Osteoblast (primary cell): ENCODE measurements around the gene TBC1D4. TPM values are rescaled to one million over a fixed set of nuclear protein-coding genes. Genes with fewer than 3 reads are reported as not detected.
A peak's percentile ranks its signal among the peaks of the same experiment; 100 is the strongest.

Source experiments
- DNase-seq: peaks from one replicate; pipeline ENCODE4 v3.0.0; 2011; ENCODE audit warnings: low spot score, mixed read lengths; ENCODE audit not compliant: insufficient read length; ENCODE audit errors: missing footprints
- H2AFZ ChIP-seq: 2 replicates; pipeline ENCODE4 v1.6.0; 2011; ENCODE audit warnings: mild to moderate bottlenecking, low read length
- H3K27ac ChIP-seq: 2 replicates; pipeline ENCODE4 v1.5.1; 2011; ENCODE audit warnings: mild to moderate bottlenecking, low read depth, low read length, moderate library complexity
- H3K27me3 ChIP-seq: 2 replicates; pipeline ENCODE4 v1.6.0; 2012; ENCODE audit warnings: mild to moderate bottlenecking, control low read depth, inconsistent platforms, low read length, moderate library complexity; ENCODE audit not compliant: insufficient read depth
- H3K36me3 ChIP-seq: 2 replicates; pipeline ENCODE4 v1.5.1; 2011; ENCODE audit warnings: mild to moderate bottlenecking, low read length, control low read depth, moderate library complexity; ENCODE audit not compliant: insufficient read depth
- H3K4me1 ChIP-seq: 2 replicates; pipeline ENCODE4 v1.5.1; 2011; ENCODE audit warnings: mild to moderate bottlenecking, low read length, control low read depth, moderate library complexity; ENCODE audit not compliant: insufficient read depth
- H3K4me2 ChIP-seq: 2 replicates; pipeline ENCODE4 v1.6.0; 2011; ENCODE audit warnings: mild to moderate bottlenecking, low read length; ENCODE audit not compliant: insufficient read depth
- H3K4me3 ChIP-seq: fragments of 200-600 bp; sonication (generic); 3 replicates; pipeline ENCODE4 v1.5.1; 2012; ENCODE audit warnings: mild to moderate bottlenecking, low read length, inconsistent platforms; ENCODE audit not compliant: insufficient read depth
- H3K79me2 ChIP-seq: 2 replicates; pipeline ENCODE4 v1.6.0; 2012; ENCODE audit warnings: mild to moderate bottlenecking, low read length, control low read depth, inconsistent platforms; ENCODE audit not compliant: insufficient read depth
- H3K9me3 ChIP-seq: 2 replicates; pipeline ENCODE4 v1.5.1; 2011; ENCODE audit warnings: low read depth, low read length, control low read depth
- H4K20me1 ChIP-seq: 2 replicates; pipeline ENCODE4 v1.6.0; 2012; ENCODE audit warnings: mild to moderate bottlenecking, low read length, control low read depth; ENCODE audit not compliant: insufficient read depth
- total RNA-seq: library from RNA; depleted of rRNA; stranded (reverse); fragments of >200 nt; gene quantifications from 2 replicates; pipeline ENCODE4 v1.2.3, GENCODE V29; 2012
- TF ChIP-seq, protein P1 (sequence below): IDR thresholded peaks from 2 replicates; pipeline ENCODE4 v1.5.1; 2011; ENCODE audit warnings: mild to moderate bottlenecking, low read depth, low read length, moderate library complexity; ENCODE audit errors: extremely low read depth

TBC1D4 gene
- total RNA-seq, 1 donor, result 19.5 TPM

- no peak for DNase-seq
- peak overlapping the region; percentile 69 for H3K4me2 ChIP-seq
- H3K36me3 ChIP-seq, result no peaks in the 10 kb centered on the region
- peaks cover 4% of the 10 kb centered on the region for H4K20me1 ChIP-seq
- H3K79me2 ChIP-seq, result peaks cover 53% of the 10 kb centered on the region
- TF ChIP-seq, protein P1, sequence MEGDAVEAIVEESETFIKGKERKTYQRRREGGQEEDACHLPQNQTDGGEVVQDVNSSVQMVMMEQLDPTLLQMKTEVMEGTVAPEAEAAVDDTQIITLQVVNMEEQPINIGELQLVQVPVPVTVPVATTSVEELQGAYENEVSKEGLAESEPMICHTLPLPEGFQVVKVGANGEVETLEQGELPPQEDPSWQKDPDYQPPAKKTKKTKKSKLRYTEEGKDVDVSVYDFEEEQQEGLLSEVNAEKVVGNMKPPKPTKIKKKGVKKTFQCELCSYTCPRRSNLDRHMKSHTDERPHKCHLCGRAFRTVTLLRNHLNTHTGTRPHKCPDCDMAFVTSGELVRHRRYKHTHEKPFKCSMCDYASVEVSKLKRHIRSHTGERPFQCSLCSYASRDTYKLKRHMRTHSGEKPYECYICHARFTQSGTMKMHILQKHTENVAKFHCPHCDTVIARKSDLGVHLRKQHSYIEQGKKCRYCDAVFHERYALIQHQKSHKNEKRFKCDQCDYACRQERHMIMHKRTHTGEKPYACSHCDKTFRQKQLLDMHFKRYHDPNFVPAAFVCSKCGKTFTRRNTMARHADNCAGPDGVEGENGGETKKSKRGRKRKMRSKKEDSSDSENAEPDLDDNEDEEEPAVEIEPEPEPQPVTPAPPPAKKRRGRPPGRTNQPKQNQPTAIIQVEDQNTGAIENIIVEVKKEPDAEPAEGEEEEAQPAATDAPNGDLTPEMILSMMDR, result no peak
- peaks cover 12% of the 10 kb centered on the region for H3K4me1 ChIP-seq
- H3K27me3 ChIP-seq, result no peaks in the 10 kb centered on the region
- H2AFZ ChIP-seq, result no peak overlapping the region
- no peaks in the 10 kb centered on the region for H3K9me3 ChIP-seq
- no peak overlapping the region for H3K27ac ChIP-seq
- no peak overlapping the region for H3K4me3 ChIP-seq
Measured at GRCh38 chr13:75467040-75467728, 14.8 kb downstream of the TBC1D4 start.

GRCh38 chr13:75465236-75465635 lies 16.7 kb downstream of the TBC1D4 start:
- Histone ChIP-seq H3K4me2 (no peak overlapping the region), H3K79me2 (peaks cover 48% of the 10 kb centered on the region), H3K9me3 (no peaks in the 10 kb centered on the region), H3K27me3 (no peaks in the 10 kb centered on the region), H4K20me1 (peaks cover 4% of the 10 kb centered on the region), H3K4me3 (no peak overlapping the region), H3K27ac (no peak overlapping the region), H3K4me1 (peaks cover 18% of the 10 kb centered on the region), H3K36me3 (no peaks in the 10 kb centered on the region), H2AFZ (no peak overlapping the region)
- TF ChIP-seq, protein P1, result no peak
- DNase-seq, result no peak

DNA sequence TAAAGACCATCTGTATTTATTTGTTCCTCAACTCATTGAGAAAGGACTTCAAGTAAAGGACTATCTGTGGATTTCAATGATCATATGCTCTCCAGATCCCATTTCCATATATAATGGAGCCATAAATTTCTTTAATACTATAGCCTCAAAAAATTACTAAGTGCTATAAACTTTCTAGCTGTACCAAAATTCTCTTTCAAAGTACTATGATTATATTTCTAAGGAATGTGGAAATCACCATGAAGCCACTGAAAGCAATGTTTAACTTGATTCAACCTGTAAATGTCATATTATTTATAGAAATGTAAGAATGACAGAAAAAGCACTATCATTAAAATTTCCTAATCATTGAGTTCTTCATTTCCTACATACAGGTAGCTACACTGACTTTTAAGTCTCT lies 20.7 kb downstream of the TBC1D4 start:
- DNase-seq, result no peak
- TF ChIP-seq, protein P1, result no peak
- Histone ChIP-seq H3K9me3 (no peaks in the 10 kb centered on the region), H2AFZ (no peak overlapping the region), H3K36me3 (no peaks in the 10 kb centered on the region), H3K27ac (no peak overlapping the region), H3K27me3 (no peaks in the 10 kb centered on the region), H3K4me2 (no peak overlapping the region), H4K20me1 (peaks cover 2% of the 10 kb centered on the region), H3K4me3 (no peak overlapping the region), H3K4me1 (peaks cover 7% of the 10 kb centered on the region), H3K79me2 (peaks cover 41% of the 10 kb centered on the region)

DNA sequence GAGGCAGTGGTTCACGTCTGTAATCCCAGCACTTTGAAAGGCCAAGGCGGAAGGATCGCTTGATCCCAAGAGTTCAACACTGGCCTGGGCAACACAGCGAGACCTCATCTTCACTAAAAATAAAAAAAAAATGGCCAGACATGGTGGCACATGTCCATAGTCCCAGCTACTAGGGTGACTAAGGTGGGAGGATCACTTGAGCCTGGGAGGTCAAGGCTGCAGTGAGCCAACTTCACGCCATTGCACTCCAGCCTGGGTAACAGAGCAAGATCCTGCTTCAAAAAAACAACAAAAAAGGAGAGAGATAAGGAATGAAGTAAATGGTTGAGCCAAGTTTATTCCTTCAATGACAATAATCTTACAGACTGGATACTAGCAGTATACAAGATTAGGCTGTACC lies 21.3 kb downstream of the TBC1D4 start:
- TF ChIP-seq, protein P1, result no peak
- no peak overlapping the region for H3K27ac ChIP-seq
- peaks cover 34% of the 10 kb centered on the region for H3K79me2 ChIP-seq
- H4K20me1 ChIP-seq, result peaks cover 7% of the 10 kb centered on the region
- no peak overlapping the region for H3K4me2 ChIP-seq
- H3K4me1 ChIP-seq, result peaks cover 7% of the 10 kb centered on the region
- no peak overlapping the region for H3K4me3 ChIP-seq
- no peak for DNase-seq
- H3K36me3 ChIP-seq, result no peaks in the 10 kb centered on the region
- H2AFZ ChIP-seq, result no peak overlapping the region
- H3K9me3 ChIP-seq, result no peaks in the 10 kb centered on the region
- no peaks in the 10 kb centered on the region for H3K27me3 ChIP-seq
